Stimulated activated CD4-positive, alpha-beta T cell treated with anti-CD3 and anti-CD28 coated beads, Interleukin-4, amount 100 ng/mL, for 48 hours (primary cell): Measurements from ENCODE around the gene LRP3.

ENCODE experiments used
- DNase-seq, 2 donors: peaks; one replicate each; pipeline ENCODE4 v3.0.0-alpha.2; 2020; ENCODE audit warnings: low read depth in 2 of 2

The LRP3 gene

DNA sequence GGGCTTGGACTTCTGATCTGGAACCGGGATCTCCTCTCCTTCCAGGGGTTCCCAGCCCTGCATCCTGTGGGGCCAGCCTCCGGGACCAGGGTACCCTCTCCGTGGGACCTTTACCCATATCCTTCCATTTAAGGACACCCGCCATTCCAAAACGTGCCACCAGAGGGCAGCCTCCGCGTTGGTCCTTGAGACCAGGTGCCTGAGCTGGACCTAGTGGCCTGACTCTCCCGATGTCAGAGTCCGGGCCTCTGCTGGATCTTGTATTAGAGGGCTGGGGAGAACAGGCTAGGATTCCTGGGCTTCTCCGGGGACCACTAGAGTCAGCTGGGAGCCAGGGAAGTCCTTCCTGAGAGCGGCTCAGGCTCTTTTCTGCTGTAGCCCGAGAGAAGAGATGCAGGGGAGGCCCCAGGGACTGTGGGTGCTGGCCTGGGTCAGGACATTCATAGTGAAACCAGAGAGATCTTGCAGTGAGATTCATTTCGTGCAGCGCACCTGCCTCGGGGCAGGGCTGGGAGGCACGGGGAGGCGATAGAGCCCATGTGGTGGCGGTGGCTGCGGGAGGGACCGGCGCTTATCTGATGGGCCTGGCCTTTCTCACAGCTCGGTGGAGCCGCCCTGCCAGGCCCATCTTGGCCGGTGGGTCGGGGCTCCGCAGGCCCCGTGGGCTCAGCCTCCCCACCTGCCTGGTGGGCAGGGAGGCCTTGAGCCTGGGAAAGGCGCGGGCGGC lies 41.3 kb downstream of the LRP3 start:
- peak; percentile 70 to 88 for DNase-seq

DNA sequence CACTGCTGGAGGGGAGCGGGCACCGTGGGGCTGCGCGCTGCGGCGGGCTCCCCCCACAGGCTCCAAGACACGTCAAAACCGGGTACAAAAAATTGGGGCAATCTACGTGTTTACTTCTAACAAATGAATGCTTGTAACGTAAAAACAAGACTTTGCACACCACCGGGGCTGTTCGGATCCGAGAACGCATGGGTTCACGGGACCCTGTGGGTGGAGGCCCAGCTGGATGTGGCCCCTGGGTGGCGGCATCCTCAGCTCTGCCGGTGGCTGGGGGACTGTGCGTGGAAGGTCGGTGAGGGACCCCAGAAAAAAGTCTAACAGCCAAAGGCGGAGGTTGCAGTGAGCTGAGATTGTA lies 41.8 kb downstream of the LRP3 start:
- DNase-seq = no peak

DNA sequence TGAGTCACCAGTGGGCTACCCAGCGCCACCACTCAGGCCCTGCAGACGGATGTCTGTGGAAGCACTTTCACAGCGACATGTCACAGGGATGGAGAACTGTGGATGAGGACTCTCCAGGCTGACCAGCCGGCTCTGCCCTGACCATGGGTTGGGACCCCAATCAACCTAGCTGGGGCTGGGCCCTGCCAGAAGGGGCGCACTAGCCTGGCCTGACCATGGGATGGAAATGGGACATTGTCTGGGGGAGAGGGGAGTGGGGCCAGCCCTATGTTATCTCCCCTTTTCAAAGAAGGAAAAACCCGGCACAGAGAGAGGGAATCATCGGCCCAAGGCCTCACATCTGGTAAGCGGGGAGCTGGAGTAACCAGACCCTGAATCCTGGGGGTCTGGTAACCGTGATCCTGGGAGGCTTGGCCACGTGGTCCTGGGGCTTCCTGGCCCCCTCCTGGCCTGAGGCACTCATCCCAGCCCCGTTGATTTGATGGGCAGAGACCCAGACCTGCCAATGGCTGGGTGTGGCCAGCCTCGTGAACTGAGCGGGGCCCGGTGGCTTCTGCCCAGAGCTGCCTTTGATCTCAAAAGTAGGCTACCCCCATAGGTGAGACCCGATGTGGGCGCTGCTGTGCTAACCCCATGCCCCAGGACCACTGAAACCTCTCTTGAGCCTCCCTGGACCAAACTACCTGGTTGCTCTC lies 42.7 kb downstream of the LRP3 start:
- DNase-seq = no peak

DNA sequence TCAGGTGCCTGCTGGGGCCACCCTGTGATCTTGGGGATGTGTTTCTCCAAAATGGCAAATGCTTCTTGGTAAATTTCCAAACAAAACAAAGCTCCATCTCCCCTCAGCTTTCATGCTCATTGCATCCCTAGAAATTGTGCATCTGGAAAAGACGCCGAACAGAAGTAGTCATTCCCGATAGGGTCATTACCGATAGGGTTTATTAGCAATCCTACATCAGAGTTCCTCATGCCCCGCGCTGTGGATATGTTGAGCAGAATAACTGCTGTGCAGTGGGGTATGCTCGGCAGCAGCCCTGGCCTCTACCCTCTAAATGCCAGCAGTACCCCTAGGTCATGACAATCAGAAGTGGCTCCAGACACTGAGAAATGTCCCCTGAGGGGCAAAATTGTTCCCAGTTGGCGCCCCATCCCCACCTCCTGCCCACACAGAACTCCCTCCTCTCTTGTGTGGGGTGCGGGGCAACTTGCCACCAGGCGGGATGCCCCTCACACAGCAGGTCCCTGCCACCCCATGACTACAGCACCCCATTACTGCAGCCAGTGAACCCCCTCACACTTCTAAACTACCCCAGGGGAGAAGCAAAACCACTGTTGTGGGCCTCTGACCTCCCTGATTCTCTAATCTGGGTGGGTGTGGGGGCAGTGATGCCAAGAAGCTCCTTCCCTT lies 44.5 kb downstream of the LRP3 start:
- DNase-seq = no peak

DNA sequence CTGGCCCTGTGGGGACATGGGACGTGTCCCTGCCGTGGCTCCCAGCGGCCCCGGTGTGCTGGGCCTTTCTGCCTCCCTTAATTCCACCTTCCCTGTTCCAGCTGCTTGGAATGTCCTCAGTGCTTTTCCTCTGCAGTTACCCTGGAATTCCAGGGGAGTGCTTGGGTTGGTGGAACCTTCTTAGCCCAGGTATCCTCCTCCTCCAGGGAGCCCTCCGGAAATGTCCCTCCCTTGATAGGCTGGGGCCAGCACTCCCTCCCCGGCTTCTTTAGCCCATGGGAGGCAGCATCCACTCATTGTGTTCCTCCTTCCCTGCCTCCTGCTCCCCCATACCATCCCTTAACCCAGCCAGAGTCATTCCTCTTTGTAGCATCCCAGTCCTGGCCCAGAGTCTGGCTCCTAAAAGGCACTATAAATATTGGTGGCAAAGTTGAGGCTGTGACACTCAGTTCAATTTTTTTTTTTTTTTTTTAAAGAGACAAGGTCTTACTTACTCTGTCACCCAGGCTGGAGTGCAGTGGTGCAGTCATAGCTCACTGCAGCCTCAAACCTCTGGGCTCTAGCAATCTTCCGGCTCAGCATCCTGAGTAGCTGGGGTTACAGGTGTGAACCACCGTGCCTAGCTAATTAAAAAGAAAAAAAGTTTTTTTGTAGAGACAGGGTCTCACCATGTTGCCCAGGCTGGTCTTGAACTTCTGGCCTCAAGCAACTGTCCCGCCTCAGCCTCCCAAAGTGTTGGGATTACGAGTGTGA lies 45.3 kb downstream of the LRP3 start:
- no peak for DNase-seq

DNA sequence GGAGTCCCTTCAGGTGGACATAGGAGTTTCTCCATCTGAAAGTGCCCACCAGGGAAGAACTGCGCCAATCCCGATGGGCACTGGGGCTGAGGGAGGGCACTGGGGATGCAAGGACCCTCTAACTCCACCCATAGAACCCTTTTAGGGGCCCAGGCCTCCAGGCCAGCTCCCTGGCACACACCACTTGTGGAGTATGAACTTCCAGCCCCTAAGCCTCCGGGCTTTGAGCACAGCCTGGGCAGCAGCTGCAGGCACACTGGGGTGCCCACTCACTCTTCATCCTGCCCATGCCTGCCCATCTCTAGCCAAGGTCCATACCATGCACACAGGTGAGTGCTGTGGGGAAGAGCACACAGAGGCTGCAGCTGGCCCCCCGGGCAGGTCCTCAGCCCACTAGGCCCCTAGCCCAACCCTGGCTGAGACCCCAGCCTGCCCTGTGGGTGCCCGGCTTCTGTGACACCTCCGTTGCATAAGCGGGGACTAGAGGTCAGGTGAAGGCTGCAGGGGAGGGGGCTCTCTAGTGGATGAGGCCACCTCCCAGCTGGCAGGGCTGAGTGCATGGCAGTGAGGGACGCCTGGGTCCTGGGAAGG lies 46.1 kb downstream of the LRP3 start:
- no peak for DNase-seq

DNA sequence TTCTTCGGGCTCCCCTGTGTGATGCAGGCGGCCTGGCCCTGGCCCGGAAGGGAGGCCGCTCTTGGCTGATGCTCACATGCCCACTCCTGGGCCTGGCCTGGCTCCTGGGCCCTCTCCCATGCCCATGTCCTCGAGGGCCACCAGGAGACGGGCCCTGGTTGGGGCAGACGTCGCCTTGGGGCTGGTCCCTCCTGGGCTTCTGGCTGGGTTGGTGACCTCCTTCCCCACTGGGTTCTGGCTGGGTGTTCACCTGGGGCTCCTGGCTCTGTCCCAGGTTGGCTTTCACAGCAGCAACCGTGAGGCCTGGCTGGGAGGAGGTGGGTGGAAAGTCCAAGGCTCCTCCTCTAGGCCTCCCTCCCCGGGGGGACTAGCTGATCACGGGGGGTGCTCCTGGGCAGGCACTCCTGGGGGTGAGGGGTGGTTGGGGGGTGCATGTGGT lies 47.0 kb downstream of the LRP3 start:
- no peak for DNase-seq

DNA sequence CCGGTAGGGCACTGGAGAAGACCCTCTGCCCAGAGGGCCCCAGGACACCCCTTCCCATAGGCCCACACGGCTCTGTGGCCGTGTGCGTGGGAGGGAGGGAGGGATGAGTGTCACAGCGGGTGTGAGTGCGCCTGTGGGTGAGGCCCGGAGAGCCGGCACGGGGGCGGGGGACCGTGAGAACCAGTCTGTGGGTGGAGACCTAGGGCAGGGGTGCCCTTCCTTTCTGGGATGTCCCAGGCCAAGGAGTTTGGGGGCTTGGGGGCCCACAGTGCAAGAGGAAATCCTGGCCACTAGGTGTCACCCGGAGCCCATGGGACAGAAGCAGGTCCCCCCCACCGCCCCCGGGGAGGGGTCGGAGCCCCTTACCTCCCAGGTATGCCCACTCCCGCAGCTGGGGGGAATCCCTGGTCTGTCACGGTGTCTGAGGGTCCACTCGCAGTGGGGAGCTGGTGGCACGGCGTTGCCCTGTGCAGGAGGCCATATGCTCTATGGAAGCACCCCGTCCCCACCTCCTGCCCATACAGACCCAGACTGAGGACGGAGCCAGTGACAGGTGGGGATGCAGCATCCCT lies 47.5 kb downstream of the LRP3 start:
- peak in 1 of 2 donors; percentile 25 for DNase-seq

DNA sequence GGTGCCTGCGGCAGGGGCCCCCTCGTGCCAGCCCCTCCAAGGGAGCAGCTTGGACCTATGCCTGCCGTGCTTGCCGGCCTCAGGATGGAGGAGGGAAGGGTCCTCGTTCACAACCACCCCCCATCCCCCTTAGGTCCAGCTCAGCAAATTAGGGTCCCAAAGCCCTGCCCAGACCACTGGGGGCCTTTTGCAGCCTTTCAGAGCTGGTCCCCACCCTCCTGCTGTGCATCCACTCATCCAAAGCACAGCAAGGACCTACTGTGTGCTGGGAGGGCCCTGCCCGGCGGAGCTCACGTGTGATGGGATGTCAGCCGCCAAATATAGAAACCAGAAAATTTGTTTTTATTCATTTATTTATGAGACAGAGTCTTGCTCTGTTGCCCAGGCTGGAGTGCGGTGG lies 48.0 kb downstream of the LRP3 start:
- no peak for DNase-seq

DNA sequence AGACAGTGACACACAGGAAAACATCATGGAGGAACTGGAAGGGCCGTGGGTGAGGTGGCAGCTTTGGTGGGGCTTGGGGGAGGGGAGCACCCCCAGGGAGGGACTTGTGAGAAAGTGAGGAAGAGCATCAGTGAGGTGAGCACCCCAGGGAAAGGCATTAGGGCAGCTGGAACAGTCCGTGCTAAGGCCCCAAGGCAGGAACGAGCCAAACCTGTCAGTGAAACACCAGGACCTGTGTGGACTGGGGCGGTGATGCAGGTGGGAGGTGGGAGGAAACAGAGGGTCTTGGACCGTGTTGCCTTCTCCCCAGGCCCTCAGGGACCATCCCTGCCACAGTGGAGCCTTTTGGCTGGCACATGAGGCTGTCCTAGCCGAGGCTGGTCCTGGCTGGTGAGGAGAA lies 48.8 kb downstream of the LRP3 start:
- DNase-seq = no peak

DNA sequence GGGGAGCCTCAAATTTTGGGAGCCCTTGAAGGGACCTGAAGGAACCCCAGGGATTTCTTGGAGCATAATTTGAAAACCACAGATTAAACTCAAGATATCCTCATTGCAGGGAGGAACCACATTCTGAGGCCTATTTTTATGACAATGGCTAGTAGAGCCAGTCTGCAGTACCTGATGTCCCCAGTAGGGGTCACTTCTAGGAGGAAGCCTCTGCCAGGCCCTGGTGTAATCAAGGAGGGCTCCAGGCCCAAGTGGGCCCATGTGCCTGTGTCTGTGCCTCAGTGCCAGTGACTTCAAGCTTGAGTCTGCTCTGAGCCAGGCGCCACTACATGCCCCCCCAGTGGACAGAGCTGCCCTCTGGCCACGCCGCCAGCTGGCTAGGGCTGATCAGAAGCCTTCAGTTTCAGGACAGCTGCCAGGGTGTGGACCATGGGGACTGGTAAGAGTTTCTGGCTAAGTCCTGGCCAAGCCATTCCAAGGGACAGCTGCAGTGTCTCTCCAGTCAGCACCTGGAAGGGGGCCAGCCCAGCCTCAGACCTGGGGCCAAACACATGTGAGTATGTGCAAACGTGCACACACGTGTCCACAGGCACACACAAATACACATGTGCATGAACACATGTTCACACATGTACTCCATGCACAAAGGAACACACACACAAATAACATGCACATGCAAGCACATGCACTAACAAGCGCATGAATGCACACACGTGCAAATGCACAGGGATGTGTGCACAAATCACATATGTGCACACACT lies 52.0 kb downstream of the LRP3 start:
- DNase-seq = no peak

DNA sequence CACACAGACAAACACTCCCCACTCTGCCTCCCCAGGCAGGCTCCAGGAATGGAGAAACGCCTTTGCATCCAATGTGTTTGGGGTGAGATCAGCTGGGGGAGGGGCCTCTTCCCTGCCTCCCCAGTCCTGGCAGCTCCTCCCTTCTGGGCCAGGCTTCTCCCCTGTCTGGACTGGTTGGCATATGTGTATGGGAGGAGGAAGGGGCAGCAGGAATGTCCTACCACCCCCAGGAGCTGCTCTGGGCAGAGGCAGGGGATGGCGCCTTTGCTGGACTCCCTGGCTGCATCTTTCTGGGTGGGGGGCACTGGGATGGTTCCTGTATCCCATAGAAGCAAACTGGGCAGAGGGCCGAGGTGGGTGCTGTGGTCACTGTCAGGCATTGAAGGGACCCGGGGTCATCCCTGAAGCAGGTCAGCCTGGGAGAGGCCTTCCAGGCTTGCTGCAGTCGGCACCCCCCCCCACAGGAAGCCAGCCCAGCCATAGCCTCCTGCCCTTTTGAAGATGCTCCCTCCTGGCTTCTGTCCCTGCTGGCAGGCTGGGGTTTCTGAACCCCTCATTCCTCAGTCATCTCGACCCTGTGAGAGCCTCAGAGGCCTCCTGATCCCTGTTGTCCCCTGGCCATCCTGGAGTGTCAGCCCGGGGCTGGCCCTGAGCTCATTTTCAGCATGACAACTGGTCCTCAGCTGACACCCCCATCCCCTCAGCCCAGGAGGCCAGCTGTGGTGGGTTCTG lies 52.7 kb downstream of the LRP3 start:
- no peak for DNase-seq

DNA sequence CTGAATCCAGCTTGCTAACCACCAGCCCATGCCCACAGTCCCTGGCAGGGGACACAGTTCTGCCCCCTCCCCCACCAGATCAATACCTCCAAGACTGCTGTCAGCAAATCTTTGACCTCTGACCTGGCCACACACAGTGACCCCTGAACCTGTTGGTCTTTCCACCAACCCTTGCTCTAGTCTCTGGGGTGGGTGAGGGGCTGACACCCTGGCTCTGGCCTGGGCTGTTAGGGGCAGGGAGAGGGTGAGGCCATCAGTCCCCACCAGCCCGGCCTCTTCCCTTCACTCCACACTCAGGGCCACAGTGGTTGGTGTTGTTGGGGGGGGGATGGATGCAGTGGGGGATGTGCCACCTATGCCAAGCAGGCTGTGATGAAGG lies 53.3 kb downstream of the LRP3 start:
- DNase-seq = no peak

DNA sequence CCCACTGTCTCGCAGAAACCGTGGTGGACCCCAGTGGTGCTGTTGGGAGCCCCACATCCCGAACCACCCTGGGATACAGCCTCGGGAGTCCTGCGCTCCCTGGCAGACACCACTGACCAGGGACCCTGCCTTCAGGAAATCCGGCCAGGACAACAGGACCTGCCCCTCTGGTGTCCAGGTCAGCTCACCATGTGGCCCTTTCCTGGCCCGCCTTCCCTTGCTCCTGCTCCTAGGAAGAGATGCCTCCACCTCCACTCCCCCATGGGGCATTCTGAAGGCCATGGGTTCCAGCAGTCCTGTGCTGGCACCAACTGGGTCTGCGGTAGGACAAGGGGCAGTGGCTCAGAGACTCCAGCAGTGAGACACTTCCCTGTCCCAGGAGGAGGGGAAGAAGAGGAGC lies 54.0 kb downstream of the LRP3 start:
- no peak for DNase-seq

DNA sequence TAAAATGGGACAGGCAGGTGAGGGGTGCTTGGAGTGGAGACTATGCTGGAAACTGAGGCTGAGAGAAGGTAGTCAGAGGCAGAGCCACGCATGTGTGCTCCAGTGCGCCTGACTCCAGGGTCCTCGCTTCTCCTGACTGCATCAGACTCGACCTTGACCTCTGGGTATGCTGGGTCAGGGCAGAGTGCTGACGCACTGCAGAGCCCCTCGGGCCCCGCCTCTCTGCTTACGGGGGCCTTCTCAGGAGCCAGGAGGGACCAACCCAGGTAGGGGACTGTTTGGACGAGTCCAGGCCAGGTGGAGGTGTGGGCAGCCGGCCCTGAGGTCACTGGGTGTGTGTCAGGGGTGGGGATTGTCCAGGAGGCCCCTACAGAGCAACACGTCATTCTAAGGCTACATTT lies 54.4 kb downstream of the LRP3 start:
- no peak for DNase-seq

DNA sequence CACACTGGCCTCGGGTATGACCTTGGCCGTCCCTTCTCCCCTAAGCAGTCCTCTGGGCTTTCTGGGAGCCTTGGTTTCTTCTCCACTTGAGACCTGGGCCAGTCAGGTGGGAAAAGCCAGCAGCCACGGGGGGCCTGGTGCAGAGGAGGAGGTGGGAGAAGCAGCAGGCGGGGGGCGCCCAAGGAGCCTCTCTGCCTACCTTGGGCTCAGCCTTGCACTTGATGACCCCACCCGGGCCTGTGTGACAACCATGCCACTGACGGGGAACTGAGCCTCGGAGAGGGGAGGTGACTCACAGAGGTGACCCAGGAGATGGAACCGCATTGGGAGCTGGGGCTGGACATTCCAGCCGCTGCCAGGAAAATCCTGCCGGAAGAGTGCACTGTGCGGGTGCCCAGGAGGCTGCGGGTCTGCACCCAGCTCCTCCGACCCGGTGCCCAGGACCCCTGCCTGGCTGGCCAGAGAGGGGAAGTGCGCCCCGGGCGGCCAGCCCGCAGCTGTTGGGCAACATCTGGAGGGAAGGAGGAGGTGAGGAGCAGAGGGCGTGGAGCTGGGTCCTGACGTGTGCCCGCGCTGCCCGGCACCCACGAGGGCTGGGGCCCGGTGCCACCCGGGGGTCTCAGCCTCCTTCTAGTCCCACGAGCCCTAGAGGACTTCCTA lies 55.0 kb downstream of the LRP3 start:
- DNase-seq = no peak

DNA sequence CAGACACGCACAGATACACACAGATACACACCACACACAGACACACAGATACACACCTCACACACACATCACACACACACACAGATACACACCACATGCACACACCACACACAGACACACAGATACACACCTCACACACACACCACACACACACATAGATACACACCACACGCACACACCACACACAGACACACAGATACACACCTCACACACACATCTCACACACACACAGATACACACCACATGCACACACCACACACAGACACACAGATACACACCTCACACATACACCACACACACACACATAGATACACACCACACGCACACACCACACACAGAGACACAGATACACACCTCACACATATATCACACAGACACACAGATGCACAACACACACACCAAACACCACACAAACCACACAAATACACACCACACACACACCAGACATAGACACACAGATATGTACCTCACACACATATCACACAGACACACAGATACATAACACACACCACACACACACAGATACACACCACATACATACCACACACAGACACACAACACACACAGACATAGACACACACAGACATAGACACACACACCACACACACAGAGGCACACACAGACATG lies 55.7 kb downstream of the LRP3 start:
- DNase-seq = no peak

DNA sequence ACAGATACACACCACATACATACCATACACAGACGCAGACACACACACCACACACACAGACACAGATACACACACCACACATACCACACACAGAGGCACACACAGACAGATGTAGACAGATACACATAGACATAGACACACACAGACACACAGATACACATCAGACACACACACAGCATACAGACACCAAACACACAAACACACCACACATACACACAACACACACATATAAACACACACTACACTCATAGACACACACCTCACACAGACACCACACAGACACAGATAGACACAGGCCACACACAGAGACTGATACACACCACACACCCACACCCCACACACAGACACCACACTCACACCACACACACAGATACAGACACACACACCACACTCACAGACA lies 56.4 kb downstream of the LRP3 start:
- no peak for DNase-seq

DNA sequence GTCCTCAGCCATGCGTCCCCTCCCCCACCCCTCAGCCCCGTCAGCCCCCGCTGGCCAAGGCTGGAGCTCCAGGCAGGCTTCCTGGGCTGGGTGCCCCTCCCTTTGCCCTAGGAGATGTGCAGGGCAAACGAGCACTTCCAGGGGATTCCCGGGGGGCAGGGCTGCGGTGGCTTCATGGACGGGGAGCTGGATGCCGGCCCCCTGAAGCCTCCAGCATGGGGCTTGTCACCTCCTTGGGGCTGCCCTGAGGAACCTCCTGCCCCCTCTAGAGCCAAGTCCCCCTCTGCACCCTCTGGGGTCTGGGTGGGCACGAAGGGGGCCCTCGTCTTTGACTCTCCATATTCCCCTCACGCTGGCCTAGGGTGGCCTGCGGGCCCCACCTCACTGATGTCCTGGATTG lies 56.9 kb downstream of the LRP3 start:
- no peak for DNase-seq
